HG03045 (cell line): Measurements from ENCODE around the gene CDH26.

Experiments used
- ATAC-seq: cut with Tn5 transposase; IDR thresholded peaks from one replicate; pipeline ENCODE4 v1.9.1; 2021; ENCODE audit warnings: mild to moderate bottlenecking, moderate library complexity; ENCODE audit not compliant: unreplicated experiment

The CDH26 gene

GRCh38 chr20:59977086-59977485 is 18.9 kb downstream of the CDH26 start:
- ATAC-seq = no peak

GRCh38 chr20:59983076-59983475 is 24.9 kb downstream of the CDH26 start:
- ATAC-seq = no peak

- no peak for ATAC-seq
Observed at GRCh38 chr20:59984541-59984940, 26.3 kb downstream of the CDH26 start.

- no peak for ATAC-seq
Observed at GRCh38 chr20:59985164-59985563, 26.9 kb downstream of the CDH26 start.

GRCh38 chr20:59985864-59986263 is 27.6 kb downstream of the CDH26 start:
- no peak for ATAC-seq

GRCh38 chr20:59987135-59987534 is 28.9 kb downstream of the CDH26 start:
- no peak for ATAC-seq

GRCh38 chr20:59988141-59988540 is 29.9 kb downstream of the CDH26 start:
- ATAC-seq = no peak

GRCh38 chr20:59992526-59993084 is 34.4 kb downstream of the CDH26 start:
- ATAC-seq = no peak

GRCh38 chr20:59993736-59994430 is 35.7 kb downstream of the CDH26 start:
- no peak for ATAC-seq

GRCh38 chr20:59994697-59995122 is 36.5 kb downstream of the CDH26 start:
- ATAC-seq = no peak

- ATAC-seq = no peak
Observed at GRCh38 chr20:59996108-59996507, 37.9 kb downstream of the CDH26 start.

GRCh38 chr20:59997896-59998295 is 39.7 kb downstream of the CDH26 start:
- ATAC-seq = no peak

- ATAC-seq = no peak
Observed at GRCh38 chr20:59999502-59999901, 41.3 kb downstream of the CDH26 start.

- no peak for ATAC-seq
Observed at GRCh38 chr20:60000271-60001042, 42.2 kb downstream of the CDH26 start.

GRCh38 chr20:60001108-60001507 is 42.9 kb downstream of the CDH26 start:
- ATAC-seq = no peak

GRCh38 chr20:60003776-60004175 is 45.6 kb downstream of the CDH26 start:
- ATAC-seq = no peak

- no peak for ATAC-seq
Observed at GRCh38 chr20:60006261-60006660, 48.0 kb downstream of the CDH26 start.

GRCh38 chr20:60007464-60007863 is 49.2 kb downstream of the CDH26 start:
- no peak for ATAC-seq

GRCh38 chr20:60008130-60008808 is 50.0 kb downstream of the CDH26 start:
- no peak for ATAC-seq

- no peak for ATAC-seq
Observed at GRCh38 chr20:60009318-60009717, 51.1 kb downstream of the CDH26 start.

GRCh38 chr20:60009826-60010616 is 51.8 kb downstream of the CDH26 start:
- ATAC-seq = no peak
